WTC11 (cell line): ENCODE results near the gene DYNC1I2. TPM values are rescaled to one million over a fixed set of nuclear protein-coding genes. Genes with fewer than 3 reads are reported as not detected.

Source experiments
- ATAC-seq: fragments of 200-7000 bp; cut with Tn5 transposase; 2 replicates; pipeline ENCODE4 v1.10.0; 2021; ENCODE audit warnings: mild to moderate bottlenecking, moderate library complexity
- CTCF ChIA-PET: fragments of 300-600 bp; sonication (Branson Sonifier 250); formaldehyde crosslinking; loops from one replicate; lab custom pipeline; 2021; ENCODE audit warnings: antibody characterized with exemption; lab: Charles Lee
- POLR2A ChIA-PET: fragments of 350-600 bp; sonication (Branson Sonifier 250); formaldehyde crosslinking; loops from one replicate; lab custom pipeline; 2021; ENCODE audit warnings: antibody characterized with exemption; lab: Charles Lee
- DNase-seq: peaks from one replicate; pipeline ENCODE4 v3.0.0; 2021; ENCODE audit warnings: low spot score
- H3K27ac Mint-ChIP-seq: 2 replicates; pipeline ENCODE4 v1.8.0; 2021; ENCODE audit warnings: mixed read lengths
- H3K27me3 Mint-ChIP-seq: 2 replicates; pipeline ENCODE4 v1.8.0; 2021; ENCODE audit warnings: low read depth, mild to moderate bottlenecking, moderate library complexity, mixed read lengths
- H3K36me3 Mint-ChIP-seq: 2 replicates; pipeline ENCODE4 v1.8.0; 2021; ENCODE audit warnings: mixed read lengths
- H3K4me1 Mint-ChIP-seq: 2 replicates; pipeline ENCODE4 v1.8.0; 2022; ENCODE audit warnings: mixed read lengths
- H3K4me3 Mint-ChIP-seq: 2 replicates; pipeline ENCODE4 v1.8.0; 2021; ENCODE audit warnings: mild to moderate bottlenecking, moderate library complexity, mixed read lengths
- H3K9me3 Mint-ChIP-seq: 2 replicates; pipeline ENCODE4 v1.8.0; 2021; ENCODE audit warnings: mixed read lengths
- AFF4 ChIP-seq: sonication (generic); formaldehyde crosslinking; IDR thresholded peaks from 2 replicates; pipeline ENCODE4 v1.8.1; 2023; ENCODE audit warnings: mild to moderate bottlenecking, missing genetic modification reagents, borderline replicate concordance
- AR ChIP-seq: fragments of 250-450 bp; sonication (Bioruptor Pico); IDR thresholded peaks from 2 replicates; pipeline ENCODE4 v1.9.0; 2021; ENCODE audit warnings: mild to moderate bottlenecking
- CBFB ChIP-seq: sonication (generic); formaldehyde crosslinking; IDR thresholded peaks from 2 replicates; pipeline ENCODE4 v1.8.1; 2022; ENCODE audit warnings: mild to moderate bottlenecking, low read depth, missing genetic modification reagents
- CDX4 ChIP-seq: fragments of 250-450 bp; sonication (Bioruptor Pico); IDR thresholded peaks from 2 replicates; pipeline ENCODE4 v1.9.0; 2021; ENCODE audit warnings: moderate library complexity, mild to moderate bottlenecking, inconsistent platforms, borderline replicate concordance
- E2F5 ChIP-seq: sonication (generic); formaldehyde crosslinking; IDR thresholded peaks from 2 replicates; pipeline ENCODE4 v1.8.1; 2022; ENCODE audit warnings: mild to moderate bottlenecking, moderate library complexity, missing genetic modification reagents
- ESRRA ChIP-seq: sonication (generic); formaldehyde crosslinking; IDR thresholded peaks from 2 replicates; pipeline ENCODE4 v1.8.1; 2022; ENCODE audit warnings: mild to moderate bottlenecking, missing genetic modification reagents, borderline replicate concordance
- ETV6 ChIP-seq: sonication (generic); formaldehyde crosslinking; IDR thresholded peaks from 2 replicates; pipeline ENCODE4 v1.8.1; 2022; ENCODE audit warnings: mild to moderate bottlenecking, missing genetic modification reagents
- FOXK1 ChIP-seq: sonication (generic); formaldehyde crosslinking; IDR thresholded peaks from 2 replicates; pipeline ENCODE4 v1.8.0; 2022; ENCODE audit warnings: mild to moderate bottlenecking, moderate library complexity, missing genetic modification reagents
- FOXP1 ChIP-seq: sonication (generic); formaldehyde crosslinking; IDR thresholded peaks from 2 replicates; pipeline ENCODE4 v1.8.0; 2022; ENCODE audit warnings: missing genetic modification reagents, mild to moderate bottlenecking, moderate library complexity, borderline replicate concordance
- GABPB1 ChIP-seq: sonication (generic); formaldehyde crosslinking; IDR thresholded peaks from 2 replicates; pipeline ENCODE4 v1.8.1; 2023; ENCODE audit warnings: mild to moderate bottlenecking, missing genetic modification reagents
- HMGA2 ChIP-seq: fragments of 250-450 bp; sonication (Bioruptor Pico); IDR thresholded peaks from 2 replicates; pipeline ENCODE4 v1.4.0; 2021; ENCODE audit warnings: mild to moderate bottlenecking, moderate library complexity
- HMGXB4 ChIP-seq: sonication (generic); formaldehyde crosslinking; IDR thresholded peaks from 2 replicates; pipeline ENCODE4 v1.8.1; 2023; ENCODE audit warnings: mild to moderate bottlenecking, moderate library complexity, missing genetic modification reagents
- MXD4 ChIP-seq: fragments of 250-450 bp; sonication (Bioruptor Pico); IDR thresholded peaks from 2 replicates; pipeline ENCODE4 v1.8.0; 2021; ENCODE audit warnings: mild to moderate bottlenecking, moderate library complexity, borderline replicate concordance
- NFE2L1 ChIP-seq: sonication (generic); formaldehyde crosslinking; IDR thresholded peaks from 2 replicates; pipeline ENCODE4 v1.8.1; 2023; ENCODE audit warnings: missing genetic modification reagents
- RORB ChIP-seq: fragments of 250-450 bp; sonication (Bioruptor Pico); IDR thresholded peaks from 2 replicates; pipeline ENCODE4 v1.9.0; 2021; ENCODE audit warnings: mild to moderate bottlenecking
- SOX15 ChIP-seq: fragments of 250-450 bp; sonication (Bioruptor Pico); IDR thresholded peaks from 2 replicates; pipeline ENCODE4 v1.9.0; 2021; ENCODE audit warnings: mild to moderate bottlenecking
- STAT6 ChIP-seq: sonication (generic); formaldehyde crosslinking; conservative IDR thresholded peaks from 2 replicates; pipeline ENCODE4 v1.8.1; 2023; ENCODE audit warnings: mild to moderate bottlenecking, low read depth, missing genetic modification reagents, moderate library complexity
- USF2 ChIP-seq: sonication (generic); formaldehyde crosslinking; IDR thresholded peaks from 2 replicates; pipeline ENCODE4 v1.8.1; 2023; ENCODE audit warnings: mild to moderate bottlenecking, missing genetic modification reagents, moderate library complexity
- ZMAT4 ChIP-seq: fragments of 250-450 bp; sonication (Bioruptor Pico); IDR thresholded peaks from 2 replicates; pipeline ENCODE4 v1.9.0; 2021; ENCODE audit warnings: mild to moderate bottlenecking
- total RNA-seq: library from RNA; stranded (reverse); gene quantifications from 3 replicates; pipeline ENCODE4 v1.2.3, GENCODE V29; 2021

Gene DYNC1I2
- total RNA-seq, 1 experiment from 2014 or later = 73.7 TPM

GRCh38 chr2:171651667-171652415 is 35.4 kb upstream of the DYNC1I2 start (continued):
- TF ChIP-seq HMGXB4 (CRISPR knock-in tag) (no peak), FOXP1 (CRISPR knock-in tag) (no peak)

- Mint-ChIP-seq H3K4me3 (no peak overlapping the region), H3K9me3 (peaks cover 37% of the 10 kb centered on the region), H3K27me3 (peaks cover 3% of the 10 kb centered on the region; the same call in 1 of the 2 replicates), H3K4me1 (no peaks in the 10 kb centered on the region), H3K27ac (no peak overlapping the region), H3K36me3 (peaks cover 20% of the 10 kb centered on the region)
- no peak for DNase-seq
- ChIA-PET POLR2A (no interaction called here), CTCF (no interaction called here)
- TF ChIP-seq FOXP1 (CRISPR knock-in tag) (no peak), CDX4 (CRISPR knock-in tag) (no peak), AR (CRISPR knock-in tag) (no peak), CBFB (no peak), HMGA2 (no peak), ETV6 (no peak), MXD4 (no peak), USF2 (no peak), ESRRA (CRISPR knock-in tag) (no peak), RORB (CRISPR knock-in tag) (no peak), ZMAT4 (CRISPR knock-in tag) (no peak), FOXK1 (CRISPR knock-in tag) (no peak)
- ATAC-seq = no peak
Measured at GRCh38 chr2:171652416-171652785, 34.9 kb upstream of the DYNC1I2 start.

- Mint-ChIP-seq H3K36me3 (peaks cover 11% of the 10 kb centered on the region), H3K27ac (no peak overlapping the region), H3K9me3 (peaks cover 16% of the 10 kb centered on the region), H3K27me3 (peaks cover 3% of the 10 kb centered on the region; the same call in 1 of the 2 replicates), H3K4me1 (no peaks in the 10 kb centered on the region), H3K4me3 (no peak overlapping the region)
- ChIA-PET CTCF (no interaction called here), POLR2A (interaction anchor here (0.6 kb wide), 1 partner anchor 120 kb away, joined by 3 read pairs; no protein-coding TSS in a partner anchor)
- ATAC-seq = no peak
- no peak for DNase-seq
- TF ChIP-seq E2F5 (CRISPR knock-in tag) (no peak), NFE2L1 (CRISPR knock-in tag) (no peak), ESRRA (CRISPR knock-in tag) (no peak), STAT6 (CRISPR knock-in tag) (no peak), GABPB1 (CRISPR knock-in tag) (no peak), SOX15 (CRISPR knock-in tag) (no peak), AFF4 (CRISPR knock-in tag) (no peak)
Measured at GRCh38 chr2:171655586-171655985, 31.7 kb upstream of the DYNC1I2 start.
